ENCODE measurements around the gene CRY1.

The CRY1 gene

GRCh38 chr12:107025671-107026070, 67.7 kb downstream of the CRY1 start:
- TF ChIP-seq, protein P1, sequence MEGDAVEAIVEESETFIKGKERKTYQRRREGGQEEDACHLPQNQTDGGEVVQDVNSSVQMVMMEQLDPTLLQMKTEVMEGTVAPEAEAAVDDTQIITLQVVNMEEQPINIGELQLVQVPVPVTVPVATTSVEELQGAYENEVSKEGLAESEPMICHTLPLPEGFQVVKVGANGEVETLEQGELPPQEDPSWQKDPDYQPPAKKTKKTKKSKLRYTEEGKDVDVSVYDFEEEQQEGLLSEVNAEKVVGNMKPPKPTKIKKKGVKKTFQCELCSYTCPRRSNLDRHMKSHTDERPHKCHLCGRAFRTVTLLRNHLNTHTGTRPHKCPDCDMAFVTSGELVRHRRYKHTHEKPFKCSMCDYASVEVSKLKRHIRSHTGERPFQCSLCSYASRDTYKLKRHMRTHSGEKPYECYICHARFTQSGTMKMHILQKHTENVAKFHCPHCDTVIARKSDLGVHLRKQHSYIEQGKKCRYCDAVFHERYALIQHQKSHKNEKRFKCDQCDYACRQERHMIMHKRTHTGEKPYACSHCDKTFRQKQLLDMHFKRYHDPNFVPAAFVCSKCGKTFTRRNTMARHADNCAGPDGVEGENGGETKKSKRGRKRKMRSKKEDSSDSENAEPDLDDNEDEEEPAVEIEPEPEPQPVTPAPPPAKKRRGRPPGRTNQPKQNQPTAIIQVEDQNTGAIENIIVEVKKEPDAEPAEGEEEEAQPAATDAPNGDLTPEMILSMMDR (IDR thresholded peaks at IDR 0.05; ENCODE audit: low read depth, low read length, missing control alignments): no peak
- no peak for DNase-seq (ENCODE audit: low read depth)
- in situ Hi-C loops (cut with HindIII; ENCODE audit: low sequenced_read_pairs): no loop called here
- H3K4me3 ChIP-seq (ENCODE audit: low read depth, low read length): no peak overlapping the region

DNA sequence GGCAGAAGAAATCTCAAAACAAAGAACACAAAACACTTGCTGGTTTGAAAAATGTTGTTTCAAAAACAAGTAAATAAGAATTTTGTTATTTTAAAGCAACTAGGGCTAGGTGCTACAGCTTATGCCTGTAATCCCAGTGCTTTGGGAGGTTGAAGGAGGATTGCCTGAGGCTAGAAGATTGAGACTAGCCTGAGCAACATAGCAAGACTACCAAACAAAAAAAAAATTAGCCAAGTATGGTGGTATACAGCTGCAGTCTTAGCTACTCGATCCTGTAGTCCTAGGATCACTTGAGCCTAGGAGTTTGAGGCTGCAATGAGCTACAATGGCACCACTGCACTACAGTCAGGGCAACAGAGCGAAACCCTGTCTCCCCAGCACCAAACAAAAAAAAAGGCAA, 73.8 kb downstream of the CRY1 start:
- H3K4me3 ChIP-seq (ENCODE audit: low read depth, low read length): no peak overlapping the region
- in situ Hi-C loops (cut with HindIII; ENCODE audit: low sequenced_read_pairs): no loop called here
- TF ChIP-seq, protein P1 (IDR thresholded peaks at IDR 0.05; ENCODE audit: low read depth, low read length, missing control alignments): no peak

GRCh38 chr12:107017042-107017441, 76.3 kb downstream of the CRY1 start:
- TF ChIP-seq, protein P1 (IDR thresholded peaks at IDR 0.05; ENCODE audit: low read depth, low read length, missing control alignments): no peak
- in situ Hi-C loops (cut with HindIII; ENCODE audit: low sequenced_read_pairs): no loop called here
- DNase-seq (ENCODE audit: low read depth): no peak

More for the DNA sequence above, 73.8 kb downstream of the CRY1 start:
- no peak for DNase-seq (ENCODE audit: low read depth)

DNA sequence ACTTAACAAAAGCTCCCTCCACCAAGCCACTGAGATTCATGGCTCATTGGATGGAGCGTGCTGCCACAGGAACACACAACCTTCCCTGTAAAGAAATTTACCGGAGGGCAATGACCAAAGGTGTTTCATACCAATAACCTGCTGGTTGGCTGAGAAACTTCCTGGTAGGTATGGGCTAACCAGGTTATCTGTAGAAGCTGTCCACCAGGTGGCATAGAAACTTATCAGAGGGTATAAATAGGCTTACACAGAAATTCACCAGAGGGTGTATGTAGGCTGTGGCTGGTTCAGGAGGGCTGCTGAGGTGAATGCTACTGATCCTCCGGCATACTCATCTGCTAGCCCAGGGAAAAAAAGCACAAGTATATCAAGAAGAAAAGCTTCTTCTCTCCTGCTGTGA, 79.3 kb downstream of the CRY1 start:
- in situ Hi-C loops (cut with HindIII; ENCODE audit: low sequenced_read_pairs): no loop called here
- H3K4me3 ChIP-seq (ENCODE audit: low read depth, low read length): no peak overlapping the region
- no peak for DNase-seq (ENCODE audit: low read depth)
- TF ChIP-seq, protein P1 (IDR thresholded peaks at IDR 0.05; ENCODE audit: low read depth, low read length, missing control alignments): no peak

More at GRCh38 chr12:107017042-107017441, 76.3 kb downstream of the CRY1 start:
- H3K4me3 ChIP-seq (ENCODE audit: low read depth, low read length): no peak overlapping the region

- no peak overlapping the region for H3K4me3 ChIP-seq (ENCODE audit: low read depth, low read length)
- DNase-seq (ENCODE audit: low read depth): no peak
- TF ChIP-seq, protein P1 (IDR thresholded peaks at IDR 0.05; ENCODE audit: low read depth, low read length, missing control alignments): no peak
- in situ Hi-C loops (cut with HindIII; ENCODE audit: low sequenced_read_pairs): no loop called here
These were observed 80.5 kb downstream of the CRY1 start for GRCh38 chr12:107012736-107013425.

DNA sequence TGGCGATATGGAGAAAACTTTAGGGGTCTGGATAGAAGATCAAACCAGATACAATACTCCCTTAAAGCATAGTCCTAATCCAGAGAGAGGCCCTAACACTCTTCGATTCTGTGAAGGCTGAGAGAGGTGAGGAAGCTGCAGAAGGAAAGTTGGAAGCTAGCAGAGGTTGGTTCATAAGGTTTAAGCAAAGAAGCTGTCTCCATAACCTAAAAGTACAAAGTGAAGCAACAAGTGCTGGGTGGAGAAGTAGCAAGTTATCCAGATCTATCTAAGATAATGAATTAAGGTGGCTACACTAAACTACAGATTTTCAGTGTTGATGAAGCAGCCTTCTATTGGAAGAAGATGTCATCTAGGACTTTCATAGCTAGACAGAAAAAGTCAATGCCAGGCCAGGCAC, 81.8 kb downstream of the CRY1 start:
- TF ChIP-seq, protein P1 (IDR thresholded peaks at IDR 0.05; ENCODE audit: low read depth, low read length, missing control alignments): no peak
- H3K4me3 ChIP-seq (ENCODE audit: low read depth, low read length): no peak overlapping the region
- in situ Hi-C loops (cut with HindIII; ENCODE audit: low sequenced_read_pairs): no loop called here
- no peak for DNase-seq (ENCODE audit: low read depth)

Measured in astrocyte of the cerebellum (primary cell).